ENCODE measurements around the gene PTPRD. TPM values are rescaled to one million over a fixed set of nuclear protein-coding genes. Genes with fewer than 3 reads are reported as not detected.

The PTPRD gene
- total and polyA plus RNA-seq, 10 donors, result 0.08 to 11.7 (median 2.9) TPM

- DNase-seq, result no peak
- Histone ChIP-seq H3K27ac (no peak overlapping the region), H3K4me3 (no peak overlapping the region), H3K9me3 (no peaks in the 10 kb centered on the region), H3K27me3 (replicated peaks in 1 of 7) (no peaks in the 10 kb centered on the region), H3K4me1 (no peaks in the 10 kb centered on the region), H3K36me3 (no peaks in the 10 kb centered on the region)
- TF ChIP-seq CTCF (IDR thresholded peaks at IDR 0.05 in 8 of 11, conservative IDR thresholded peaks at IDR 0.05 in 3 of 11) (no peak), POLR2A (IDR thresholded peaks at IDR 0.05) (no peak), POLR2AphosphoS5 (IDR thresholded peaks at IDR 0.05) (no peak)
- 66 to 84% (median 73%) methylated on average over 2 of the region's 2 CpGs for WGBS, 5 donors
- intact Hi-C loops (cut with DNase I; ENCODE audit: low total_unique reads), result no loop called here
These were observed 992.1 kb downstream of the PTPRD start for GRCh38 chr9:9620736-9621135.

- no peaks in the 10 kb centered on the region for H3K36me3 ChIP-seq
- WGBS, 5 donors, result 64 to 83% (median 79%) methylated on average over 5 of the region's 5 CpGs
- intact Hi-C loops (cut with DNase I; ENCODE audit: low total_unique reads), result no loop called here
- H3K27ac ChIP-seq, result no peak overlapping the region
- peaks cover 0 to 11% (median 0%) of the 10 kb centered on the region in 6 donors for H3K4me1 ChIP-seq
- H3K9me3 ChIP-seq, result no peaks in the 10 kb centered on the region
- no peaks in the 10 kb centered on the region for H3K27me3 ChIP-seq (replicated peaks in 1 of 7)
- DNase-seq, result no peak
- H3K4me3 ChIP-seq, result no peak overlapping the region
- TF ChIP-seq POLR2A (IDR thresholded peaks at IDR 0.05), result no peak
- TF ChIP-seq CTCF (IDR thresholded peaks at IDR 0.05 in 8 of 11, conservative IDR thresholded peaks at IDR 0.05 in 3 of 11), result no peak
- no peak for TF ChIP-seq POLR2AphosphoS5 (IDR thresholded peaks at IDR 0.05)
These were observed 997.7 kb downstream of the PTPRD start for GRCh38 chr9:9615086-9615485.

GRCh38 chr9:9614607-9615006, 998.2 kb downstream of the PTPRD start:
- Histone ChIP-seq H3K36me3 (no peaks in the 10 kb centered on the region), H3K4me3 (no peak overlapping the region), H3K27me3 (replicated peaks in 1 of 7) (no peaks in the 10 kb centered on the region), H3K27ac (no peak overlapping the region), H3K4me1 (peaks cover 0 to 11% (median 0%) of the 10 kb centered on the region in 6 donors), H3K9me3 (no peaks in the 10 kb centered on the region)
- no peak for DNase-seq
- TF ChIP-seq POLR2AphosphoS5 (IDR thresholded peaks at IDR 0.05) (no peak), CTCF (IDR thresholded peaks at IDR 0.05 in 8 of 11, conservative IDR thresholded peaks at IDR 0.05 in 3 of 11) (no peak), POLR2A (IDR thresholded peaks at IDR 0.05) (no peak)
- intact Hi-C loops (cut with DNase I; ENCODE audit: low total_unique reads), result no loop called here
- WGBS, 5 donors, result 62 to 73% (median 69%) methylated on average over 2 of the region's 2 CpGs

- no peak for DNase-seq
- no peak for TF ChIP-seq POLR2AphosphoS5 (IDR thresholded peaks at IDR 0.05)
- TF ChIP-seq POLR2A (IDR thresholded peaks at IDR 0.05), result no peak
- no peak for TF ChIP-seq CTCF (IDR thresholded peaks at IDR 0.05 in 8 of 11, conservative IDR thresholded peaks at IDR 0.05 in 3 of 11)
- intact Hi-C loops (cut with DNase I; ENCODE audit: low total_unique reads), result no loop called here
- 75 to 88% (median 78%) methylated on average over 2 of the region's 2 CpGs for WGBS, 5 donors
- Histone ChIP-seq H3K36me3 (no peaks in the 10 kb centered on the region), H3K9me3 (no peaks in the 10 kb centered on the region), H3K27me3 (replicated peaks in 1 of 7) (no peaks in the 10 kb centered on the region), H3K4me3 (no peak overlapping the region), H3K27ac (no peak overlapping the region), H3K4me1 (peaks cover 0 to 11% (median 0%) of the 10 kb centered on the region in 6 donors)
These were observed 1000.0 kb downstream of the PTPRD start for GRCh38 chr9:9612755-9613154.
